ENCODE results near the gene ZNF823. TPM values are rescaled to one million over a fixed set of nuclear protein-coding genes. Genes with fewer than 3 reads are reported as not detected.

The ZNF823 gene
- total and polyA plus RNA-seq, 2 of the 13 experiments (the other 11 are each of a cell fraction or from before 2014, with no cell fraction given): 5.7 to 11.7 TPM

DNA sequence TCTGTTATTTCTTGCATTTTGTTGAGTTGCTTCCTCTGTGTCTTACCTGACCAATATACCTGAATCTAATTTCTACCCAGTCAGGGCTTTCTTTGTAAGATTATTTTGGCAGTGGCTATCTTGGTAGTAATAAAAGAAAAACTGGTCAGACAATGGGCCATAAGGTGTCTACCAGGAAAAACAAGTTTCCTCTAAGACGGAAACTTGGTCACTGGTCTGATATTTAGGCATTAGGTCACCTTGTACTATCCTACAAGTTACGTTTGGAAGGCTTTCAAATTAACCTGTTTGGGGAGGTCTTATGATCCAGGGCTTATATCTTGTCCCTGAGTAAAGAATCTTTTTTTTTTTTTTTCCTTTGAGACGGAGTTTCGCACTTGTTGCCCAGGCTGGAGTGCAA, 9.2 kb downstream of the ZNF823 start:
- DNase-seq (ENCODE audit: low spot score): no peak
- H3K4me2 ChIP-seq (ENCODE audit: low read depth, low read length): no peak overlapping the region

More for the DNA sequence above, 9.2 kb downstream of the ZNF823 start:
- Histone ChIP-seq H3K27me3 (ENCODE audit: control insufficient read depth in 1 of 2, insufficient read depth in 2 of 2, low read length in 2 of 2) (no peaks in the 10 kb centered on the region), H3K9ac (ENCODE audit: insufficient read depth, low read depth, low read length) (no peak overlapping the region), H3K79me2 (ENCODE audit: insufficient read depth, low read length) (peaks cover 40% of the 10 kb centered on the region), H3K4me1 (ENCODE audit: insufficient read depth, low read length) (peaks cover 11% of the 10 kb centered on the region), H3K36me3 (replicated peaks in 1 of 2; ENCODE audit: control insufficient read depth in 1 of 2, insufficient read depth in 2 of 2, low read length in 2 of 2) (peaks cover 3 to 16% of the 10 kb centered on the region in 2 experiments; a peak in 2 of 5 replicates), H4K20me1 (ENCODE audit: insufficient read depth, low read length) (no peaks in the 10 kb centered on the region), H3K4me3 (replicated peaks in 1 of 3; ENCODE audit: insufficient read depth in 1 of 3, low read depth in 2 of 3, low read length in 3 of 3) (no peak overlapping the region), H3K27ac (ENCODE audit: extremely low read length, insufficient read depth, low read length) (no peak overlapping the region), H2AFZ (ENCODE audit: low read length) (no peak overlapping the region), H3K9me3 (ENCODE audit: low read length) (no peaks in the 10 kb centered on the region)
- ChIA-PET CTCF (ENCODE audit: low intra/inter-chr PET ratio, low total read pairs) (no interaction called here), POLR2A (no interaction called here)
- no peak for ATAC-seq
- in situ Hi-C loops (cut with HindIII; ENCODE audit: extremely low pct_ligation_motif_present, low pct_unique_long_range_greater_than_20kb) (no loop called here), intact Hi-C loops (cut with micrococcal nuclease; ENCODE audit: unreplicated experiment) (no loop called here)
- 97% methylated on average over 4 of the region's 4 CpGs for WGBS (ENCODE audit: low lambda C conversion rate)
- TF ChIP-seq SMAD1 (CRISPR knock-in tag; IDR thresholded peaks at IDR 0.05; ENCODE audit: borderline replicate concordance, low read depth) (no peak), STAG1 (CRISPR knock-in tag; IDR thresholded peaks at IDR 0.05) (no peak), BCL6 (CRISPR knock-in tag; IDR thresholded peaks at IDR 0.05) (no peak), CEBPG (CRISPR knock-in tag; IDR thresholded peaks at IDR 0.05) (no peak), MYPOP (CRISPR knock-in tag; IDR thresholded peaks at IDR 0.05) (no peak), NFRKB (IDR thresholded peaks at IDR 0.05) (no peak), ZNF331 (CRISPR knock-in tag; IDR thresholded peaks at IDR 0.05) (no peak)
- TF ChIP-seq, protein P1, sequence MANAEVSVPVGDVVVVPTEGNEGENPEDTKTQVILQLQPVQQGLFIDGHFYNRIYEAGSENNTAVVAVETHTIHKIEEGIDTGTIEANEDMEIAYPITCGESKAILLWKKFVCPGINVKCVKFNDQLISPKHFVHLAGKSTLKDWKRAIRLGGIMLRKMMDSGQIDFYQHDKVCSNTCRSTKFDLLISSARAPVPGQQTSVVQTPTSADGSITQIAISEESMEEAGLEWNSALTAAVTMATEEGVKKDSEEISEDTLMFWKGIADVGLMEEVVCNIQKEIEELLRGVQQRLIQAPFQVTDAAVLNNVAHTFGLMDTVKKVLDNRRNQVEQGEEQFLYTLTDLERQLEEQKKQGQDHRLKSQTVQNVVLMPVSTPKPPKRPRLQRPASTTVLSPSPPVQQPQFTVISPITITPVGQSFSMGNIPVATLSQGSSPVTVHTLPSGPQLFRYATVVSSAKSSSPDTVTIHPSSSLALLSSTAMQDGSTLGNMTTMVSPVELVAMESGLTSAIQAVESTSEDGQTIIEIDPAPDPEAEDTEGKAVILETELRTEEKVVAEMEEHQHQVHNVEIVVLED (CRISPR knock-in tag; IDR thresholded peaks at IDR 0.05; ENCODE audit: borderline replicate concordance): no peak
- BruUV-seq (replicated peaks): no TSS peak
- no peak for FAIRE-seq
